ENCODE data around the gene FOXP4. TPM values are rescaled to one million over a fixed set of nuclear protein-coding genes. Genes with fewer than 3 reads are reported as not detected.

The FOXP4 gene
- total RNA-seq, 1 donor from 2014 or later: 1.6 TPM

- Histone ChIP-seq H3K4me3 (ENCODE audit: low read length in 3 of 3) (no peak overlapping the region), H3K9ac (ENCODE audit: low read depth in 1 of 3, low read length in 3 of 3) (no peak overlapping the region), H3K36me3 (ENCODE audit: control insufficient read depth in 3 of 3, insufficient read depth in 3 of 3, low read length in 3 of 3) (peaks cover 4 to 16% (median 12%) of the 10 kb centered on the region in 3 donors), H3K4me1 (ENCODE audit: control insufficient read depth in 3 of 3, insufficient read depth in 3 of 3, low read length in 3 of 3) (peaks cover 10 to 35% (median 27%) of the 10 kb centered on the region in 3 donors), H3K9me3 (ENCODE audit: control insufficient read depth in 3 of 3, low read length in 3 of 3) (no peaks in the 10 kb centered on the region), H3K27ac (ENCODE audit: low read depth, low read length) (no peak overlapping the region), H3K27me3 (ENCODE audit: control insufficient read depth in 3 of 3, insufficient read depth in 3 of 3, low read length in 3 of 3) (no peaks in the 10 kb centered on the region)
Observed at GRCh38 chr6:41573276-41573675, 27.1 kb downstream of the FOXP4 start.

GRCh38 chr6:41573985-41574384, 27.8 kb downstream of the FOXP4 start:
- Histone ChIP-seq H3K9me3 (ENCODE audit: control insufficient read depth in 3 of 3, low read length in 3 of 3) (no peaks in the 10 kb centered on the region), H3K27me3 (ENCODE audit: control insufficient read depth in 3 of 3, insufficient read depth in 3 of 3, low read length in 3 of 3) (no peaks in the 10 kb centered on the region), H3K4me1 (ENCODE audit: control insufficient read depth in 3 of 3, insufficient read depth in 3 of 3, low read length in 3 of 3) (peaks cover 10 to 29% (median 21%) of the 10 kb centered on the region in 3 donors), H3K4me3 (ENCODE audit: low read length in 3 of 3) (no peak overlapping the region), H3K9ac (ENCODE audit: low read depth in 1 of 3, low read length in 3 of 3) (no peak overlapping the region), H3K27ac (ENCODE audit: low read depth, low read length) (no peak overlapping the region), H3K36me3 (ENCODE audit: control insufficient read depth in 3 of 3, insufficient read depth in 3 of 3, low read length in 3 of 3) (peaks cover 3 to 9% (median 7%) of the 10 kb centered on the region in 3 donors)

- Histone ChIP-seq H3K27ac (ENCODE audit: low read depth, low read length) (no peak overlapping the region), H3K27me3 (ENCODE audit: control insufficient read depth in 3 of 3, insufficient read depth in 3 of 3, low read length in 3 of 3) (no peaks in the 10 kb centered on the region), H3K9me3 (ENCODE audit: control insufficient read depth in 3 of 3, low read length in 3 of 3) (no peaks in the 10 kb centered on the region), H3K36me3 (ENCODE audit: control insufficient read depth in 3 of 3, insufficient read depth in 3 of 3, low read length in 3 of 3) (peaks cover 0 to 5% (median 2%) of the 10 kb centered on the region in 3 donors), H3K4me1 (ENCODE audit: control insufficient read depth in 3 of 3, insufficient read depth in 3 of 3, low read length in 3 of 3) (peaks cover 10 to 20% (median 15%) of the 10 kb centered on the region in 3 donors), H3K4me3 (ENCODE audit: low read length in 3 of 3) (no peak overlapping the region), H3K9ac (ENCODE audit: low read depth in 1 of 3, low read length in 3 of 3) (no peak overlapping the region)
Observed at GRCh38 chr6:41575598-41575997, 29.4 kb downstream of the FOXP4 start.

GRCh38 chr6:41576667-41577066, 30.5 kb downstream of the FOXP4 start:
- peak overlapping the region in 1 of 3 donors; percentile 25 for H3K9ac ChIP-seq (ENCODE audit: low read depth in 1 of 3, low read length in 3 of 3)

GRCh38 chr6:41577356-41578216, 31.4 kb downstream of the FOXP4 start:
- peak overlapping the region in 1 of 3 donors; percentile 35 for H3K4me3 ChIP-seq (ENCODE audit: low read length in 3 of 3)
- H3K4me1 ChIP-seq (ENCODE audit: control insufficient read depth in 3 of 3, insufficient read depth in 3 of 3, low read length in 3 of 3): peaks cover 24 to 38% (median 24%) of the 10 kb centered on the region in 3 donors
- H3K9me3 ChIP-seq (ENCODE audit: control insufficient read depth in 3 of 3, low read length in 3 of 3): no peaks in the 10 kb centered on the region
- peaks cover 0 to 2% (median 0%) of the 10 kb centered on the region in 3 donors for H3K36me3 ChIP-seq (ENCODE audit: control insufficient read depth in 3 of 3, insufficient read depth in 3 of 3, low read length in 3 of 3)
- no peak overlapping the region for H3K27ac ChIP-seq (ENCODE audit: low read depth, low read length)
- H3K27me3 ChIP-seq (ENCODE audit: control insufficient read depth in 3 of 3, insufficient read depth in 3 of 3, low read length in 3 of 3): no peaks in the 10 kb centered on the region
- peak overlapping the region in 2 of 3 donors; percentile 33 to 57 for H3K9ac ChIP-seq (ENCODE audit: low read depth in 1 of 3, low read length in 3 of 3)

More at GRCh38 chr6:41576667-41577066, 30.5 kb downstream of the FOXP4 start:
- H3K4me3 ChIP-seq (ENCODE audit: low read length in 3 of 3): no peak overlapping the region
- H3K36me3 ChIP-seq (ENCODE audit: control insufficient read depth in 3 of 3, insufficient read depth in 3 of 3, low read length in 3 of 3): peaks cover 0 to 2% (median 0%) of the 10 kb centered on the region in 3 donors
- H3K9me3 ChIP-seq (ENCODE audit: control insufficient read depth in 3 of 3, low read length in 3 of 3): no peaks in the 10 kb centered on the region
- peaks cover 18 to 31% (median 24%) of the 10 kb centered on the region in 3 donors for H3K4me1 ChIP-seq (ENCODE audit: control insufficient read depth in 3 of 3, insufficient read depth in 3 of 3, low read length in 3 of 3)
- no peak overlapping the region for H3K27ac ChIP-seq (ENCODE audit: low read depth, low read length)
- no peaks in the 10 kb centered on the region for H3K27me3 ChIP-seq (ENCODE audit: control insufficient read depth in 3 of 3, insufficient read depth in 3 of 3, low read length in 3 of 3)

- Histone ChIP-seq H3K4me1 (ENCODE audit: control insufficient read depth in 3 of 3, insufficient read depth in 3 of 3, low read length in 3 of 3) (peaks cover 29 to 46% (median 32%) of the 10 kb centered on the region in 3 donors), H3K27me3 (ENCODE audit: control insufficient read depth in 3 of 3, insufficient read depth in 3 of 3, low read length in 3 of 3) (no peaks in the 10 kb centered on the region), H3K27ac (ENCODE audit: low read depth, low read length) (no peak overlapping the region), H3K4me3 (ENCODE audit: low read length in 3 of 3) (no peak overlapping the region), H3K36me3 (ENCODE audit: control insufficient read depth in 3 of 3, insufficient read depth in 3 of 3, low read length in 3 of 3) (peaks cover 0 to 2% (median 0%) of the 10 kb centered on the region in 3 donors), H3K9ac (ENCODE audit: low read depth in 1 of 3, low read length in 3 of 3) (peak overlapping the region in 1 of 3 donors; percentile 33), H3K9me3 (ENCODE audit: control insufficient read depth in 3 of 3, low read length in 3 of 3) (no peaks in the 10 kb centered on the region)
Observed at GRCh38 chr6:41578217-41579087, 32.3 kb downstream of the FOXP4 start.

GRCh38 chr6:41579088-41579610, 33.0 kb downstream of the FOXP4 start:
- Histone ChIP-seq H3K9me3 (ENCODE audit: control insufficient read depth in 3 of 3, low read length in 3 of 3) (no peaks in the 10 kb centered on the region), H3K4me1 (ENCODE audit: control insufficient read depth in 3 of 3, insufficient read depth in 3 of 3, low read length in 3 of 3) (peaks cover 34 to 47% (median 35%) of the 10 kb centered on the region in 3 donors), H3K27me3 (ENCODE audit: control insufficient read depth in 3 of 3, insufficient read depth in 3 of 3, low read length in 3 of 3) (no peaks in the 10 kb centered on the region), H3K27ac (ENCODE audit: low read depth, low read length) (no peak overlapping the region), H3K4me3 (ENCODE audit: low read length in 3 of 3) (no peak overlapping the region), H3K9ac (ENCODE audit: low read depth in 1 of 3, low read length in 3 of 3) (no peak overlapping the region), H3K36me3 (ENCODE audit: control insufficient read depth in 3 of 3, insufficient read depth in 3 of 3, low read length in 3 of 3) (peaks cover 3% of the 10 kb centered on the region in 3 donors)

GRCh38 chr6:41580690-41581089, 34.5 kb downstream of the FOXP4 start:
- Histone ChIP-seq H3K9ac (ENCODE audit: low read depth in 1 of 3, low read length in 3 of 3) (peak overlapping the region in 1 of 3 donors; percentile 33), H3K27ac (ENCODE audit: low read depth, low read length) (no peak overlapping the region), H3K36me3 (ENCODE audit: control insufficient read depth in 3 of 3, insufficient read depth in 3 of 3, low read length in 3 of 3) (peaks cover 6 to 13% (median 10%) of the 10 kb centered on the region in 3 donors), H3K4me3 (ENCODE audit: low read length in 3 of 3) (no peak overlapping the region), H3K9me3 (ENCODE audit: control insufficient read depth in 3 of 3, low read length in 3 of 3) (no peaks in the 10 kb centered on the region), H3K27me3 (ENCODE audit: control insufficient read depth in 3 of 3, insufficient read depth in 3 of 3, low read length in 3 of 3) (no peaks in the 10 kb centered on the region), H3K4me1 (ENCODE audit: control insufficient read depth in 3 of 3, insufficient read depth in 3 of 3, low read length in 3 of 3) (peaks cover 34 to 47% (median 35%) of the 10 kb centered on the region in 3 donors)

- Histone ChIP-seq H3K4me1 (ENCODE audit: control insufficient read depth in 3 of 3, insufficient read depth in 3 of 3, low read length in 3 of 3) (peaks cover 33 to 47% (median 35%) of the 10 kb centered on the region in 3 donors), H3K27ac (ENCODE audit: low read depth, low read length) (peak overlapping the region; percentile 36), H3K9ac (ENCODE audit: low read depth in 1 of 3, low read length in 3 of 3) (peak overlapping the region in 1 of 3 donors; percentile 16)
Observed at GRCh38 chr6:41581381-41581991, 35.3 kb downstream of the FOXP4 start.

More at GRCh38 chr6:41581381-41581991, 35.3 kb downstream of the FOXP4 start:
- Histone ChIP-seq H3K27me3 (ENCODE audit: control insufficient read depth in 3 of 3, insufficient read depth in 3 of 3, low read length in 3 of 3) (no peaks in the 10 kb centered on the region), H3K4me3 (ENCODE audit: low read length in 3 of 3) (no peak overlapping the region), H3K36me3 (ENCODE audit: control insufficient read depth in 3 of 3, insufficient read depth in 3 of 3, low read length in 3 of 3) (peaks cover 6 to 13% (median 10%) of the 10 kb centered on the region in 3 donors), H3K9me3 (ENCODE audit: control insufficient read depth in 3 of 3, low read length in 3 of 3) (no peaks in the 10 kb centered on the region)

Data from skeletal muscle tissue (tissue), 4 donors.